B cell (primary cell): ENCODE results near the gene ERP44. TPM values are rescaled to one million over a fixed set of nuclear protein-coding genes. Genes with fewer than 3 reads are reported as not detected.

Source experiments
- ATAC-seq: fragments of 200-7000 bp; cut with Tn5 transposase; one replicate; pipeline ENCODE4 v1.10.0; 2021; ENCODE audit warnings: low read depth, mild to moderate bottlenecking, moderate number of reproducible peaks, moderate library complexity
- CTCF ChIA-PET: fragments of 350-600 bp; sonication (Branson Sonifier 250); formaldehyde crosslinking; loops from one replicate; lab custom pipeline; 2021; ENCODE audit warnings: antibody characterized with exemption, inconsistent platforms; lab: Charles Lee
- POLR2A ChIA-PET: fragments of 350-600 bp; sonication (Branson Sonifier 250); formaldehyde crosslinking; loops from one replicate; lab custom pipeline; 2021; ENCODE audit warnings: antibody characterized with exemption; lab: Charles Lee
- DNase-seq: peaks from one replicate; pipeline ENCODE4 v3.0.0; 2013
- H2AFZ ChIP-seq: 2 replicates; pipeline ENCODE4 v1.6.1; 2012; ENCODE audit warnings: mild to moderate bottlenecking, low read depth, low read length; ENCODE audit not compliant: insufficient read depth, poor library complexity, severe bottlenecking
- H3K27ac ChIP-seq, 2 donors: 1 replicate in 1 of 2; 2 replicates in 1 of 2; pipeline ENCODE4 v1.5.1; 2012 to 2013; ENCODE audit warnings: low read length in 2 of 2, mild to moderate bottlenecking in 2 of 2, moderate library complexity in 1 of 2
- H3K27me3 ChIP-seq, 4 experiments: fragments of 200-600 bp in 1 of 4; sonication (generic) in 1 of 4; replicated peaks in 1 of 4; 1 replicate in 2 of 4; 2 replicates in 2 of 4; pipeline versions ENCODE4 v1.6.1 to v1.7.0; 2013 to 2016; ENCODE audit warnings: low read length in 3 of 4, mild to moderate bottlenecking in 2 of 4, mixed read lengths in 1 of 4, moderate library complexity in 1 of 4; ENCODE audit not compliant: insufficient read depth in 4 of 4, control insufficient read depth in 3 of 4; ENCODE audit errors: control extremely low read depth in 1 of 4
- H3K36me3 ChIP-seq, 2 experiments: replicated peaks in 1 of 2; 1 replicate in 1 of 2; 2 replicates in 1 of 2; pipeline versions ENCODE4 v1.6.1 to v1.7.1; 2013; ENCODE audit warnings: low read length in 1 of 2; ENCODE audit not compliant: insufficient read depth in 2 of 2, control insufficient read depth in 1 of 2; ENCODE audit errors: control extremely low read depth in 1 of 2, extremely low read depth in 1 of 2
- H3K4me1 ChIP-seq, 2 donors: fragments of 200-600 bp in 1 of 2; sonication (generic) in 1 of 2; 1 replicate in 1 of 2; 2 replicates in 1 of 2; pipeline versions ENCODE4 v1.5.1 to v1.6.1; 2013 to 2017; ENCODE audit warnings: low read length in 2 of 2; ENCODE audit not compliant: control insufficient read depth in 2 of 2, insufficient read depth in 2 of 2
- H3K4me2 ChIP-seq: replicated peaks from 2 replicates; pipeline ENCODE3; 2012; ENCODE audit warnings: mild to moderate bottlenecking, low read depth, low read length; ENCODE audit not compliant: poor library complexity, severe bottlenecking
- H3K4me3 ChIP-seq, 5 experiments: fragments of 200-600 bp in 1 of 5; sonication (generic) in 1 of 5; 1 replicate in 3 of 5; 2 replicates in 2 of 5; pipeline versions ENCODE4 v1.5.1 to v1.7.0; 2011 to 2016; ENCODE audit warnings: low read length in 4 of 5, mild to moderate bottlenecking in 4 of 5, low read depth in 2 of 5, control low read depth in 1 of 5, moderate library complexity in 1 of 5; ENCODE audit not compliant: insufficient read depth in 1 of 5; ENCODE audit errors: control extremely low read depth in 1 of 5, extremely low read depth in 1 of 5
- H3K79me2 ChIP-seq: fragments of 200-600 bp; sonication (generic); one replicate; pipeline ENCODE4 v1.6.0; 2016; ENCODE audit warnings: low read length; ENCODE audit not compliant: control insufficient read depth, insufficient read depth
- H3K9ac ChIP-seq: fragments of 200-600 bp; sonication (generic); 2 replicates; pipeline ENCODE4 v1.6.1; 2017; ENCODE audit warnings: mild to moderate bottlenecking, low read length, moderate library complexity
- H3K9me3 ChIP-seq, 3 donors: one replicate each; pipeline versions ENCODE4 v1.6.1 to v1.7.1; 2013; ENCODE audit warnings: low read length in 2 of 3; ENCODE audit not compliant: control insufficient read depth in 2 of 3, insufficient read depth in 1 of 3; ENCODE audit errors: control extremely low read depth in 1 of 3
- H4K20me1 ChIP-seq: 2 replicates; pipeline ENCODE4 v1.6.0; 2012; ENCODE audit warnings: mild to moderate bottlenecking, low read length; ENCODE audit not compliant: insufficient read depth, control insufficient read depth, poor library complexity, severe bottlenecking
- H3K27ac Mint-ChIP-seq: one replicate; pipeline ENCODE4 v1.8.0; 2021; ENCODE audit warnings: mixed read lengths
- H3K27me3 Mint-ChIP-seq: one replicate; pipeline ENCODE4 v1.8.0; 2021; ENCODE audit warnings: mixed read lengths
- H3K4me1 Mint-ChIP-seq: one replicate; pipeline ENCODE4 v1.8.0; 2021; ENCODE audit warnings: mixed read lengths
- H3K4me3 Mint-ChIP-seq: one replicate; pipeline ENCODE4 v1.8.0; 2021; ENCODE audit warnings: mixed read lengths
- H3K9me3 Mint-ChIP-seq: one replicate; pipeline ENCODE4 v1.8.0; 2022; ENCODE audit warnings: mixed read lengths; ENCODE audit not compliant: insufficient read depth
- EZH2 ChIP-seq: IDR thresholded peaks from 2 replicates; pipeline ENCODE4 v1.6.1; 2012; ENCODE audit warnings: borderline replicate concordance, low read depth, mild to moderate bottlenecking, moderate library complexity, low read length; ENCODE audit not compliant: insufficient read depth, poor library complexity, severe bottlenecking
- WGBS: methylation state at CpG from one replicate; pipeline ENCODE4 v1.1.5; 2013; ENCODE audit warnings: missing lambda C conversion rate; ENCODE audit not compliant: insufficient coverage; 5-methylcytosine and 5-hydroxymethylcytosine counted together
- intact Hi-C: fragments of 100-400 bp; cut with micrococcal nuclease; formaldehyde crosslinking; loops from one replicate; pipeline ENCODE4 v1.10.0; 2022
- polyA plus RNA-seq: library from polyadenylated mRNA; depleted of rRNA; stranded (reverse); fragments of >200 nt; gene quantifications from 2 replicates; pipeline ENCODE4 v1.2.3, GENCODE V29; 2012
- total RNA-seq, 2 donors: library from RNA; stranded (reverse); fragments of 120-200 nt in 1 of 2; gene quantifications; 1 replicate in 1 of 2; 2 replicates in 1 of 2; pipeline versions ENCODE4 v1.2.3 to v1.2.4, GENCODE V29; 2013 to 2022
- TF ChIP-seq, protein P1 (sequence below): fragments of 200-600 bp; IDR thresholded peaks from one replicate; pipeline ENCODE4 v1.8.0; 2022; ENCODE audit warnings: antibody characterized with exemption, mild to moderate bottlenecking

ERP44 gene
- total and polyA plus RNA-seq, 2 donors (not counting 1 experiment from before 2014, with no cell fraction given): 10.5 to 18.4 TPM

DNA sequence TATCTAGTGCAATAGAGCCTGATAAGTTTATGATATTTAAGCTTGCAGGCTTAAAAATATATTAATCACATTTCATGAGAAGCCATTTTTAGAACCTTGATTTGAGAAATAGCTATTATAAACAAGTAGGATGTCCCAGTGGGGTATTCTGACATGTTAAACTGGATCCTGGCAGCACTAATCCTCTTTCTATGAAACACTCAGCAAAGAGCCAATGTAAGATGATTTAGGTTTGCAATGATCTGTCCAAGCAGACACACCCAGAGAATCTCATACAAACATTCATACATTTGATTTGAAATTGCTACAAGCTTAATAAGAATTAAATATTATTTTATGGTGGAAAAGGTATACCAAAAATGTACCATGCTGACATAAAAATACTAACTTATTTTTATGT is 86.5 kb downstream of the ERP44 start:
- Mint-ChIP-seq H3K27ac (no peak overlapping the region), H3K27me3 (no peaks in the 10 kb centered on the region), H3K9me3 (peaks cover 2% of the 10 kb centered on the region), H3K4me3 (no peak overlapping the region), H3K4me1 (no peaks in the 10 kb centered on the region)
- H2AFZ ChIP-seq: no peak overlapping the region
- no peak overlapping the region for H3K9ac ChIP-seq
- H3K36me3 ChIP-seq: peaks cover 14 to 42% of the 10 kb centered on the region in 2 experiments
- DNase-seq (no peak), ATAC-seq (no peak)
- TF ChIP-seq, protein P1, sequence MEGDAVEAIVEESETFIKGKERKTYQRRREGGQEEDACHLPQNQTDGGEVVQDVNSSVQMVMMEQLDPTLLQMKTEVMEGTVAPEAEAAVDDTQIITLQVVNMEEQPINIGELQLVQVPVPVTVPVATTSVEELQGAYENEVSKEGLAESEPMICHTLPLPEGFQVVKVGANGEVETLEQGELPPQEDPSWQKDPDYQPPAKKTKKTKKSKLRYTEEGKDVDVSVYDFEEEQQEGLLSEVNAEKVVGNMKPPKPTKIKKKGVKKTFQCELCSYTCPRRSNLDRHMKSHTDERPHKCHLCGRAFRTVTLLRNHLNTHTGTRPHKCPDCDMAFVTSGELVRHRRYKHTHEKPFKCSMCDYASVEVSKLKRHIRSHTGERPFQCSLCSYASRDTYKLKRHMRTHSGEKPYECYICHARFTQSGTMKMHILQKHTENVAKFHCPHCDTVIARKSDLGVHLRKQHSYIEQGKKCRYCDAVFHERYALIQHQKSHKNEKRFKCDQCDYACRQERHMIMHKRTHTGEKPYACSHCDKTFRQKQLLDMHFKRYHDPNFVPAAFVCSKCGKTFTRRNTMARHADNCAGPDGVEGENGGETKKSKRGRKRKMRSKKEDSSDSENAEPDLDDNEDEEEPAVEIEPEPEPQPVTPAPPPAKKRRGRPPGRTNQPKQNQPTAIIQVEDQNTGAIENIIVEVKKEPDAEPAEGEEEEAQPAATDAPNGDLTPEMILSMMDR: no peak
- no peak for TF ChIP-seq EZH2
- CTCF ChIA-PET: interaction anchor here (0.9 to 4.5 kb wide), 9 partner anchors 188 to 1164 kb away, joined by 3 to 27 read pairs (median 5); no protein-coding TSS in a partner anchor
- H3K9me3 ChIP-seq: peaks cover 0 to 5% (median 4%) of the 10 kb centered on the region in 3 donors
- no peaks in the 10 kb centered on the region for H3K4me1 ChIP-seq
- H3K79me2 ChIP-seq: no peaks in the 10 kb centered on the region
- no peaks in the 10 kb centered on the region for H3K27me3 ChIP-seq
- POLR2A ChIA-PET: no interaction called here
- no peak overlapping the region for H3K4me2 ChIP-seq
- H3K4me3 ChIP-seq: no peak overlapping the region
- no peak overlapping the region for H3K27ac ChIP-seq
- peaks cover 9% of the 10 kb centered on the region for H4K20me1 ChIP-seq
- intact Hi-C loops: loop anchor here (5.0 kb wide), 1 partner anchor 210 kb away; no protein-coding TSS in a partner anchor

DNA sequence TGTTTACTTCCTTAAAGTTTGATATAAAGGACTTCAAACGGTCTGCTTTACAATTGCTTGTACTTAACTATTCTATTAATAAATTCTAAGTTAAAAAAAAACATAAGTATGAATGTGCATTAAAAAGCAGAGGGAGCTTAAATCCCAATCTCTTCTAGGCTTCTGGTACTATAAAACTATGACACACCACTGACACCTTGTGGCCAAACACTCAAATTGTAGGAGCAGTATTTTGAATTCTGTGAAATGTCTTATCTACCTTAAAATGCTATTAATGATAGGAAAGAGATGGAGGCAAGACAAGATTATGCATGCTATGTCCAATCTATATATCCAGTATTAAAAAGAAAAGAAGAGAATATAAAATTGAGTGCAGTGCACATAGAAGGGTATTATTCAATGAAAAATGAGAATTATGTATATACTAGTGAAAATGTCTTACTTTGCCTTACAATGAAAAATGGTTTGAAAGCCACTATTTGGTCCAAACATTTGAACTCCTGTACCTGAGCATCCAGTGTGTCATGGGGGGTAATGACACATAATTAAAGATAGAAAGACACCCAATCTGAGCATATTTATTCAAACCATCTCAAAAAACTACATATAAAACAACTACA is 87.6 kb downstream of the ERP44 start:
- POLR2A ChIA-PET: no interaction called here
- no peaks in the 10 kb centered on the region for H3K27me3 ChIP-seq
- CTCF ChIA-PET: interaction anchor here (0.6 to 4.5 kb wide), 17 partner anchors 9 to 1163 kb away, joined by 3 to 27 read pairs (median 4); no protein-coding TSS in a partner anchor
- no peaks in the 10 kb centered on the region for H3K27me3 Mint-ChIP-seq
- H3K36me3 ChIP-seq: peaks cover 12 to 41% of the 10 kb centered on the region in 2 experiments
- no peaks in the 10 kb centered on the region for H3K4me1 ChIP-seq
- H3K4me3 Mint-ChIP-seq: no peak overlapping the region
- no CpG with 5 or more reads among the region's 1 CpG for WGBS
- H3K79me2 ChIP-seq: no peaks in the 10 kb centered on the region
- no peak overlapping the region for H3K9ac ChIP-seq
- H3K9me3 ChIP-seq: peaks cover 0 to 5% (median 4%) of the 10 kb centered on the region in 3 donors
- no peak overlapping the region for H3K4me3 ChIP-seq
- DNase-seq (peak; percentile 66), ATAC-seq (no peak)
- H3K9me3 Mint-ChIP-seq: peaks cover 2% of the 10 kb centered on the region
- H3K4me1 Mint-ChIP-seq: no peaks in the 10 kb centered on the region
- H2AFZ ChIP-seq: no peak overlapping the region
- no peak overlapping the region for H3K27ac ChIP-seq
- no peak overlapping the region for H3K27ac Mint-ChIP-seq
- intact Hi-C loops: loop anchor here (1.0 to 5.0 kb wide), 6 partner anchors 192 to 849 kb away; no protein-coding TSS in a partner anchor
- no peak overlapping the region for H3K4me2 ChIP-seq
- no peak for TF ChIP-seq EZH2
- TF ChIP-seq, protein P1: peak; percentile 82
- H4K20me1 ChIP-seq: peaks cover 9% of the 10 kb centered on the region
